ENCODE results near the gene TAB3.

The TAB3 gene

GRCh38 chrX:30881390-30881789, 7.7 kb downstream of the TAB3 start:
- no peak overlapping the region for H2AFZ ChIP-seq (ENCODE audit: low read depth)
- H3K27ac ChIP-seq = peak overlapping the region; percentile 50
- peaks cover 21% of the 10 kb centered on the region for H3K4me1 ChIP-seq (ENCODE audit: low read depth, poor library complexity, severe bottlenecking)
- H4K20me1 ChIP-seq (ENCODE audit: insufficient read depth) = no peaks in the 10 kb centered on the region
- TF ChIP-seq CTCF (conservative IDR thresholded peaks at IDR 0.05; ENCODE audit: low read depth, low read length) = no peak
- peaks cover 31% of the 10 kb centered on the region; the same call in 1 of the 2 replicates for H3K79me2 ChIP-seq (ENCODE audit: insufficient read depth, low read depth)
- 0 out of 2 replicates have a peak overlapping the region, but pooled peaks have one; percentile 12 for H3K9ac ChIP-seq
- H3K36me3 ChIP-seq (ENCODE audit: insufficient read depth) = no peaks in the 10 kb centered on the region
- no peaks in the 10 kb centered on the region for H3K27me3 ChIP-seq (ENCODE audit: insufficient read depth, low read depth)
- peak overlapping the region; percentile 71 for H3K4me2 ChIP-seq
- H3K4me3 ChIP-seq (IDR thresholded peaks at IDR 0.05; ENCODE audit: insufficient read depth, low read depth, low read length) = no peak overlapping the region

DNA sequence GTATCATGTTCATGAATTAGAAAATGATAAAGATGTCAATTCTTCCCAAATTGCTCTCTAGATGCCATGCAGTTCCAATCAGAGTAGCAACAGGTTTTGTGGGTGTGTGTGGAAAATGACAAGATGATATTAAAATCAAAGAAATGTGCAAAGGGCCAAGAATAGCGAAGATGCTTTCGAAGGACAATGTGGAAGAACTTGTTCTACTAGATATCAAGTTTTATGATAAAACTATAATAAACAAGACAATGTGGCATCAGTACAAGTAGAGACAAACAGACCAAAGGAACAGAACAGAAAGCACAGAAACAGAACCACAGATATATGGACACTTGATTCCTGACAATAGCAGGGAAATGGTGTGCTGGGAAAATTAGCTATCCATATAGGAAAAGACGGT, 9.0 kb downstream of the TAB3 start:
- Histone ChIP-seq H3K27me3 (ENCODE audit: insufficient read depth, low read depth) (no peaks in the 10 kb centered on the region), H2AFZ (ENCODE audit: low read depth) (no peak overlapping the region), H3K9ac (no peak overlapping the region), H3K4me3 (IDR thresholded peaks at IDR 0.05; ENCODE audit: insufficient read depth, low read depth, low read length) (no peak overlapping the region), H3K79me2 (ENCODE audit: insufficient read depth, low read depth) (peaks cover 37% of the 10 kb centered on the region; the same call in 1 of the 2 replicates), H3K4me1 (ENCODE audit: low read depth, poor library complexity, severe bottlenecking) (peaks cover 21% of the 10 kb centered on the region), H4K20me1 (ENCODE audit: insufficient read depth) (no peaks in the 10 kb centered on the region), H3K27ac (no peak overlapping the region), H3K4me2 (no peak overlapping the region), H3K36me3 (ENCODE audit: insufficient read depth) (no peaks in the 10 kb centered on the region)
- no peak for TF ChIP-seq CTCF (conservative IDR thresholded peaks at IDR 0.05; ENCODE audit: low read depth, low read length)

GRCh38 chrX:30876367-30876766, 12.7 kb downstream of the TAB3 start:
- Histone ChIP-seq H2AFZ (ENCODE audit: low read depth) (no peak overlapping the region), H3K4me2 (no peak overlapping the region), H3K4me1 (ENCODE audit: low read depth, poor library complexity, severe bottlenecking) (peaks cover 6% of the 10 kb centered on the region), H3K27ac (no peak overlapping the region), H3K27me3 (ENCODE audit: insufficient read depth, low read depth) (no peaks in the 10 kb centered on the region), H3K36me3 (ENCODE audit: insufficient read depth) (no peaks in the 10 kb centered on the region), H3K9ac (no peak overlapping the region), H3K79me2 (ENCODE audit: insufficient read depth, low read depth) (peaks cover 39% of the 10 kb centered on the region; the same call in 1 of the 2 replicates), H3K4me3 (IDR thresholded peaks at IDR 0.05; ENCODE audit: insufficient read depth, low read depth, low read length) (no peak overlapping the region), H4K20me1 (ENCODE audit: insufficient read depth) (no peaks in the 10 kb centered on the region)
- no peak for TF ChIP-seq CTCF (conservative IDR thresholded peaks at IDR 0.05; ENCODE audit: low read depth, low read length)

GRCh38 chrX:30875957-30876356, 13.1 kb downstream of the TAB3 start:
- no peak overlapping the region for H3K4me2 ChIP-seq
- H3K79me2 ChIP-seq (ENCODE audit: insufficient read depth, low read depth) = peaks cover 39% of the 10 kb centered on the region; the same call in 1 of the 2 replicates
- H3K9ac ChIP-seq = no peak overlapping the region
- no peak for TF ChIP-seq CTCF (conservative IDR thresholded peaks at IDR 0.05; ENCODE audit: low read depth, low read length)
- no peaks in the 10 kb centered on the region for H4K20me1 ChIP-seq (ENCODE audit: insufficient read depth)
- H3K27me3 ChIP-seq (ENCODE audit: insufficient read depth, low read depth) = no peaks in the 10 kb centered on the region
- H3K27ac ChIP-seq = no peak overlapping the region
- no peak overlapping the region for H2AFZ ChIP-seq (ENCODE audit: low read depth)
- peaks cover 2% of the 10 kb centered on the region for H3K4me1 ChIP-seq (ENCODE audit: low read depth, poor library complexity, severe bottlenecking)
- no peak overlapping the region for H3K4me3 ChIP-seq (IDR thresholded peaks at IDR 0.05; ENCODE audit: insufficient read depth, low read depth, low read length)
- H3K36me3 ChIP-seq (ENCODE audit: insufficient read depth) = no peaks in the 10 kb centered on the region
